K562 (cell line): ENCODE data around the gene TMPRSS9. TPM values are rescaled to one million over a fixed set of nuclear protein-coding genes. Genes with fewer than 3 reads are reported as not detected.
A peak's percentile ranks its signal among the peaks of the same experiment; 100 is the strongest.

Experiments
- BACH1 ChIP-seq: fragments of 200-800 bp; sonication (Bioruptor generic); IDR thresholded peaks from 2 replicates; pipeline ENCODE4 v1.6.1; 2016; ENCODE audit warnings: missing genetic modification characterization, missing compliant biosample characterization
- CAMTA2 ChIP-seq: fragments of 250-450 bp; sonication (Bioruptor Pico); conservative IDR thresholded peaks from 2 replicates; pipeline ENCODE4 v1.5.1; 2022
- CBX2 ChIP-seq: fragments of 200-600 bp; sonication (generic); IDR thresholded peaks from one replicate; pipeline ENCODE4 v1.6.1; 2012; ENCODE audit warnings: mild to moderate bottlenecking, low read length, inconsistent platforms; ENCODE audit not compliant: insufficient read depth, poor library complexity, severe bottlenecking
- CHCHD3 ChIP-seq: fragments of 250-450 bp; sonication (Bioruptor Pico); IDR thresholded peaks from 2 replicates; pipeline ENCODE4 v2.1.2; 2022; ENCODE audit warnings: mild to moderate bottlenecking
- CSDE1 ChIP-seq, 2 experiments: fragments of 450-650 bp; IDR thresholded peaks; 2 replicates each; pipeline ENCODE4 v1.6.1; 2016; ENCODE audit warnings: mild to moderate bottlenecking in 1 of 2
- FOXM1 ChIP-seq, 2 experiments: fragments of 450-650 bp in 1 of 2; sonication (generic) in 1 of 2; formaldehyde crosslinking in 1 of 2; IDR thresholded peaks; 2 replicates each; pipeline versions ENCODE4 v1.6.1 to v1.9.0; 2017 to 2022; ENCODE audit warnings: low read depth in 2 of 2, mild to moderate bottlenecking in 2 of 2, missing genetic modification reagents in 1 of 2, moderate library complexity in 1 of 2
- HNRNPL ChIP-seq: fragments of 200-400 bp; formaldehyde crosslinking; IDR thresholded peaks from 2 replicates; pipeline ENCODE4 v1.6.1; 2017; ENCODE audit warnings: low read depth, mild to moderate bottlenecking, low read length
- IRF1 ChIP-seq: sonication (generic); formaldehyde crosslinking; IDR thresholded peaks from 2 replicates; pipeline ENCODE4 v1.8.0; 2022; ENCODE audit warnings: missing genetic modification reagents, mild to moderate bottlenecking, borderline replicate concordance
- LARP7 ChIP-seq: fragments of 450-650 bp; IDR thresholded peaks from 2 replicates; pipeline ENCODE4 v1.6.1; 2016
- MEIS2 ChIP-seq: fragments of 450-650 bp; IDR thresholded peaks from 2 replicates; pipeline ENCODE4 v1.6.1; 2014; ENCODE audit warnings: mild to moderate bottlenecking; ENCODE audit not compliant: partially characterized antibody
- NR4A1 ChIP-seq, 2 experiments: fragments of 250-450 bp in 1 of 2; fragments of 450-650 bp in 1 of 2; sonication (Bioruptor Pico) in 1 of 2; IDR thresholded peaks; 2 replicates each; pipeline versions ENCODE4 v1.4.0 to v1.6.1; 2016 to 2020; ENCODE audit warnings: mild to moderate bottlenecking in 2 of 2, missing compliant biosample characterization in 1 of 2, missing genetic modification characterization in 1 of 2, moderate library complexity in 1 of 2
- POLR2AphosphoS5 ChIP-seq: IDR thresholded peaks from 2 replicates; pipeline ENCODE4 v1.6.1; 2011; ENCODE audit warnings: mild to moderate bottlenecking, low read depth, low read length, moderate library complexity; ENCODE audit not compliant: control insufficient read depth, insufficient read depth
- TCFL5 ChIP-seq: fragments of 250-450 bp; sonication (Bioruptor Pico); conservative IDR thresholded peaks from 2 replicates; pipeline ENCODE4 v1.6.1; 2021; ENCODE audit warnings: mild to moderate bottlenecking, moderate library complexity, matching md5 sums
- TEAD2 ChIP-seq: fragments of 450-650 bp; IDR thresholded peaks from 2 replicates; pipeline ENCODE4 v1.6.1; 2016; ENCODE audit warnings: missing genetic modification characterization, control low read depth, missing compliant biosample characterization
- TFAM ChIP-seq: fragments of 250-450 bp; sonication (Bioruptor Pico); conservative IDR thresholded peaks from 2 replicates; pipeline ENCODE4 v1.5.0; 2021; ENCODE audit warnings: mild to moderate bottlenecking, moderate library complexity
- THRAP3 ChIP-seq: fragments of 450-650 bp; IDR thresholded peaks from 2 replicates; pipeline ENCODE4 v1.6.1; 2016; ENCODE audit warnings: mild to moderate bottlenecking, inconsistent platforms, borderline replicate concordance
- ZNF239 ChIP-seq: fragments of 250-450 bp; sonication (Bioruptor Pico); IDR thresholded peaks from 2 replicates; pipeline ENCODE4 v1.4.0; 2020; ENCODE audit warnings: mild to moderate bottlenecking
- ZNF41 ChIP-seq: fragments of 250-450 bp; sonication (Bioruptor Pico); conservative IDR thresholded peaks from 2 replicates; pipeline ENCODE4 v1.4.0; 2020; ENCODE audit warnings: mild to moderate bottlenecking
- ZNF449 ChIP-seq: fragments of 250-450 bp; sonication (Bioruptor Pico); IDR thresholded peaks from 2 replicates; pipeline ENCODE4 v1.8.0; 2022; ENCODE audit warnings: moderate library complexity, mild to moderate bottlenecking, inconsistent platforms
- ZNF586 ChIP-seq: fragments of 450-650 bp; formaldehyde crosslinking; conservative IDR thresholded peaks from 2 replicates; pipeline ENCODE4 v1.4.0; 2020; ENCODE audit warnings: mild to moderate bottlenecking, moderate library complexity
- ZNF699 ChIP-seq: fragments of 250-450 bp; sonication (Bioruptor Pico); IDR thresholded peaks from 2 replicates; pipeline ENCODE4 v1.8.0; 2021; ENCODE audit warnings: mild to moderate bottlenecking, moderate library complexity; ENCODE audit not compliant: insufficient replicate concordance
- polyA plus RNA-seq, 8 experiments: library from polyadenylated mRNA; depleted of rRNA in 4 of 8; stranded (reverse) in 5 of 8; unstranded in 3 of 8; fragments of >200 nt; fragmentation: Nextera tagmentation in 2 of 8; fragmentation: Illumina TruSeq in 1 of 8; extraction: Ambion mirVana in 2 of 8; extraction: Trizol in 1 of 8; gene quantifications; 2 replicates each; pipeline versions ENCODE4 v1.2.1 to v1.2.3, GENCODE V29; 2011 to 2014; ENCODE audit warnings: inconsistent platforms in 1 of 8, missing spikeins in 1 of 8
- total RNA-seq, 7 experiments: library from RNA; depleted of rRNA in 6 of 7; stranded (reverse); fragments of >200 nt in 6 of 7; fragmentation: Illumina TruSeq in 2 of 7; extraction: Trizol in 2 of 7; gene quantifications; 2 replicates each; pipeline versions ENCODE4 v1.2.1 to v1.2.3, GENCODE V29; 2011 to 2021; ENCODE audit warnings: low replicate concordance in 1 of 7
- TF ChIP-seq, protein P1 (sequence below), 2 experiments: fragments of 450-650 bp; conservative IDR thresholded peaks; 2 replicates each; pipeline ENCODE4 v1.6.1; 2017; ENCODE audit warnings: mild to moderate bottlenecking in 2 of 2, moderate library complexity in 2 of 2
- TF ChIP-seq, protein P2 (sequence below): sonication (generic); formaldehyde crosslinking; IDR thresholded peaks from 2 replicates; pipeline ENCODE4 v1.8.0; 2022; ENCODE audit warnings: missing genetic modification reagents, mild to moderate bottlenecking, moderate library complexity, borderline replicate concordance

The TMPRSS9 gene
- total and polyA plus RNA-seq, 9 of the 15 experiments (the other 6 are each of a cell fraction or from before 2014, with no cell fraction given): 0.01 to 0.03 TPM; not detected in 7

GRCh38 chr19:2345794-2346663 lies 14.0 kb upstream of the TMPRSS9 start (continued):
- TF ChIP-seq IRF1 (CRISPR knock-in tag): no peak
- no peak for TF ChIP-seq TCFL5 (CRISPR knock-in tag)
- TF ChIP-seq CSDE1 (IDR thresholded peaks at IDR 0.05): peak in 1 of 2 experiments; percentile 82; a peak in 1 of 4 replicates
- no peak for TF ChIP-seq ZNF41 (CRISPR knock-in tag)
- no peak for TF ChIP-seq HNRNPL
- no peak for TF ChIP-seq MEIS2
- no peak for TF ChIP-seq ZNF449 (CRISPR knock-in tag)
- peak; percentile 48; the same call in 1 of the 2 replicates for TF ChIP-seq THRAP3
- TF ChIP-seq CHCHD3 (CRISPR knock-in tag): no peak
- TF ChIP-seq NR4A1 (CRISPR knock-in tag; IDR thresholded peaks at IDR 0.05): no peak
- no peak for TF ChIP-seq NR4A1 (tag; IDR thresholded peaks at IDR 0.05)
- no peak for TF ChIP-seq ZNF586 (CRISPR knock-in tag)
- peak; percentile 68 for TF ChIP-seq POLR2AphosphoS5
- no peak for TF ChIP-seq ZNF699 (CRISPR knock-in tag)
- TF ChIP-seq FOXM1 (IDR thresholded peaks at IDR 0.05; ENCODE audit: low read depth): peak; percentile 67
- TF ChIP-seq FOXM1 (CRISPR knock-in tag; IDR thresholded peaks at IDR 0.05; ENCODE audit: low read depth): no peak
- TF ChIP-seq TFAM (CRISPR knock-in tag): no peak
- TF ChIP-seq CBX2: no peak
- TF ChIP-seq, protein P1, sequence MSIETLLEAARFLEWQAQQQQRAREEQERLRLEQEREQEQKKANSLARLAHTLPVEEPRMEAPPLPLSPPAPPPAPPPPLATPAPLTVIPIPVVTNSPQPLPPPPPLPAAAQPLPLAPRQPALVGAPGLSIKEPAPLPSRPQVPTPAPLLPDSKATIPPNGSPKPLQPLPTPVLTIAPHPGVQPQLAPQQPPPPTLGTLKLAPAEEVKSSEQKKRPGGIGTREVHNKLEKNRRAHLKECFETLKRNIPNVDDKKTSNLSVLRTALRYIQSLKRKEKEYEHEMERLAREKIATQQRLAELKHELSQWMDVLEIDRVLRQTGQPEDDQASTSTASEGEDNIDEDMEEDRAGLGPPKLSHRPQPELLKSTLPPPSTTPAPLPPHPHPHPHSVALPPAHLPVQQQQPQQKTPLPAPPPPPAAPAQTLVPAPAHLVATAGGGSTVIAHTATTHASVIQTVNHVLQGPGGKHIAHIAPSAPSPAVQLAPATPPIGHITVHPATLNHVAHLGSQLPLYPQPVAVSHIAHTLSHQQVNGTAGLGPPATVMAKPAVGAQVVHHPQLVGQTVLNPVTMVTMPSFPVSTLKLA (conservative IDR thresholded peaks at IDR 0.05): peak; percentile 98
- TF ChIP-seq ZNF239 (CRISPR knock-in tag): no peak
- peak; percentile 88; the same call in 1 of the 2 replicates for TF ChIP-seq LARP7
- TF ChIP-seq, protein P2, sequence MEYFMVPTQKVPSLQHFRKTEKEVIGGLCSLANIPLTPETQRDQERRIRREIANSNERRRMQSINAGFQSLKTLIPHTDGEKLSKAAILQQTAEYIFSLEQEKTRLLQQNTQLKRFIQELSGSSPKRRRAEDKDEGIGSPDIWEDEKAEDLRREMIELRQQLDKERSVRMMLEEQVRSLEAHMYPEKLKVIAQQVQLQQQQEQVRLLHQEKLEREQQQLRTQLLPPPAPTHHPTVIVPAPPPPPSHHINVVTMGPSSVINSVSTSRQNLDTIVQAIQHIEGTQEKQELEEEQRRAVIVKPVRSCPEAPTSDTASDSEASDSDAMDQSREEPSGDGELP: peak; percentile 91
- TF ChIP-seq BACH1 (tag): no peak
- TF ChIP-seq CAMTA2 (CRISPR knock-in tag): no peak
- no peak for TF ChIP-seq TEAD2 (tag)
